Measurements from ENCODE around the gene LAMA1.

DNA sequence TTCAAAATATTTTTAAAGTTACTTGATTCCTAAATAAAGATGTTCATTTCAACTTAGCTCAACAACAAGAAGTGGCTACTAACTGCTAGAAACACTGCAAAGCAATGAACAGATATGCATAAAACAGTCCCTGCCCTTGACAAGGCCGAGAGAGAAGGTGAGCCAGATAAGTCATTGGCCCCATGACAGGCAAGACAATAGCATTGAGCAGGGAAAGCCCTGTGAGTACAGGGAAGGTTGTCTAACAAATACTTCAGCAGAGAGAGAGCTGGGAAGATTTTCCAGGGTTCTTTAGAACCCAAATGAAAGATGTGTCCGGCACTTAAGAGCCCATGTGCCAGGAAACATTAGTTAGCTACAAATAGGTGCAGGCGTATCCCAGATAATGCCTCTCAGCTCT, 4.7 kb downstream of the LAMA1 start:
- TF ChIP-seq, protein P1, sequence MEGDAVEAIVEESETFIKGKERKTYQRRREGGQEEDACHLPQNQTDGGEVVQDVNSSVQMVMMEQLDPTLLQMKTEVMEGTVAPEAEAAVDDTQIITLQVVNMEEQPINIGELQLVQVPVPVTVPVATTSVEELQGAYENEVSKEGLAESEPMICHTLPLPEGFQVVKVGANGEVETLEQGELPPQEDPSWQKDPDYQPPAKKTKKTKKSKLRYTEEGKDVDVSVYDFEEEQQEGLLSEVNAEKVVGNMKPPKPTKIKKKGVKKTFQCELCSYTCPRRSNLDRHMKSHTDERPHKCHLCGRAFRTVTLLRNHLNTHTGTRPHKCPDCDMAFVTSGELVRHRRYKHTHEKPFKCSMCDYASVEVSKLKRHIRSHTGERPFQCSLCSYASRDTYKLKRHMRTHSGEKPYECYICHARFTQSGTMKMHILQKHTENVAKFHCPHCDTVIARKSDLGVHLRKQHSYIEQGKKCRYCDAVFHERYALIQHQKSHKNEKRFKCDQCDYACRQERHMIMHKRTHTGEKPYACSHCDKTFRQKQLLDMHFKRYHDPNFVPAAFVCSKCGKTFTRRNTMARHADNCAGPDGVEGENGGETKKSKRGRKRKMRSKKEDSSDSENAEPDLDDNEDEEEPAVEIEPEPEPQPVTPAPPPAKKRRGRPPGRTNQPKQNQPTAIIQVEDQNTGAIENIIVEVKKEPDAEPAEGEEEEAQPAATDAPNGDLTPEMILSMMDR (IDR thresholded peaks at IDR 0.05; ENCODE audit: low read length): no peak
- TF ChIP-seq EZH2phosphoT487 (IDR thresholded peaks at IDR 0.05; ENCODE audit: low read length) (no peak), EZH2 (optimal IDR thresholded peaks at IDR 0.05; ENCODE audit: low read depth, low read length) (no peak)

Data from MM.1S (cell line).